NCI-H1436 treated with DMSO at 0.1 percent for 48 hours (cell line): ENCODE results near the gene FAM81B.

Source experiments
- DNase-seq: peaks from one replicate; lab custom pipeline; 2025; lab: John Stamatoyannopoulos, UW

FAM81B gene

GRCh38 chr5:95471942-95472341 lies 80.8 kb downstream of the FAM81B start:
- no peak for DNase-seq

- no peak for DNase-seq
These were observed 93.3 kb downstream of the FAM81B start for GRCh38 chr5:95484421-95484820.

- DNase-seq: no peak
These were observed 95.0 kb downstream of the FAM81B start for GRCh38 chr5:95486191-95486590.

- DNase-seq: no peak
These were observed 96.7 kb downstream of the FAM81B start for GRCh38 chr5:95487880-95488279.
